HepG2 (cell line): Measurements from ENCODE around the gene VPS25. TPM values are rescaled to one million over a fixed set of nuclear protein-coding genes. Genes with fewer than 3 reads are reported as not detected.

Experiments used
- ARID4A ChIP-seq: sonication (generic); formaldehyde crosslinking; IDR thresholded peaks from 2 replicates; pipeline ENCODE4 v1.5.0; 2020; ENCODE audit warnings: mild to moderate bottlenecking, missing genetic modification reagents, borderline replicate concordance
- JUND ChIP-seq: sonication (generic); formaldehyde crosslinking; IDR thresholded peaks from 2 replicates; pipeline ENCODE4 v1.8.0; 2022; ENCODE audit warnings: mild to moderate bottlenecking, missing genetic modification reagents
- MEF2D ChIP-seq: sonication (generic); formaldehyde crosslinking; IDR thresholded peaks from 2 replicates; pipeline ENCODE4 v1.5.1; 2020; ENCODE audit warnings: mild to moderate bottlenecking, missing genetic modification reagents
- MYPOP ChIP-seq: sonication (generic); formaldehyde crosslinking; IDR thresholded peaks from 2 replicates; pipeline ENCODE4 v1.8.1; 2023; ENCODE audit warnings: mild to moderate bottlenecking, moderate library complexity, missing genetic modification reagents
- NR2F2 ChIP-seq: IDR thresholded peaks from 2 replicates; pipeline ENCODE4 v1.6.1; 2012; ENCODE audit warnings: low read depth, inconsistent platforms, borderline replicate concordance
- REXO4 ChIP-seq: sonication (generic); formaldehyde crosslinking; IDR thresholded peaks from 2 replicates; pipeline ENCODE4 v1.8.0; 2022; ENCODE audit warnings: missing genetic modification reagents, mild to moderate bottlenecking, borderline replicate concordance
- SRY ChIP-seq: sonication (generic); formaldehyde crosslinking; IDR thresholded peaks from 2 replicates; pipeline ENCODE4 v1.8.0; 2022; ENCODE audit warnings: mild to moderate bottlenecking, missing genetic modification reagents
- TBX3 ChIP-seq: fragments of 450-650 bp; IDR thresholded peaks from 2 replicates; pipeline ENCODE4 v1.6.1; 2017; ENCODE audit warnings: antibody characterized with exemption, mild to moderate bottlenecking, inconsistent platforms, borderline replicate concordance
- TP53 ChIP-seq: sonication (generic); formaldehyde crosslinking; conservative IDR thresholded peaks from 2 replicates; pipeline ENCODE4 v1.4.0; 2020; ENCODE audit warnings: missing genetic modification reagents
- ZFY ChIP-seq: sonication (generic); formaldehyde crosslinking; IDR thresholded peaks from 2 replicates; pipeline ENCODE4 v1.4.0; 2020; ENCODE audit warnings: missing genetic modification reagents
- ZNF180 ChIP-seq: sonication (generic); formaldehyde crosslinking; IDR thresholded peaks from 2 replicates; pipeline ENCODE4 v1.4.0; 2020; ENCODE audit warnings: low read depth, missing genetic modification reagents, borderline replicate concordance
- ZNF280D ChIP-seq: sonication (generic); formaldehyde crosslinking; IDR thresholded peaks from 2 replicates; pipeline ENCODE4 v1.5.1; 2020; ENCODE audit warnings: mild to moderate bottlenecking, missing genetic modification reagents
- ZNF567 ChIP-seq: sonication (generic); formaldehyde crosslinking; IDR thresholded peaks from 2 replicates; pipeline ENCODE4 v1.8.1; 2023; ENCODE audit warnings: mild to moderate bottlenecking, missing genetic modification reagents, borderline replicate concordance
- ZNF672 ChIP-seq: sonication (generic); formaldehyde crosslinking; IDR thresholded peaks from 2 replicates; pipeline ENCODE4 v1.8.1; 2022; ENCODE audit warnings: missing genetic modification reagents
- ZNF775 ChIP-seq: sonication (generic); formaldehyde crosslinking; IDR thresholded peaks from 2 replicates; pipeline ENCODE4 v1.4.0; 2020; ENCODE audit warnings: missing genetic modification reagents, mild to moderate bottlenecking, moderate library complexity, borderline replicate concordance
- polyA plus RNA-seq, 8 experiments: library from polyadenylated mRNA; depleted of rRNA in 3 of 8; stranded (reverse) in 7 of 8; unstranded in 1 of 8; fragments of >200 nt; fragmentation: Illumina TruSeq in 4 of 8; extraction: Trizol in 4 of 8; gene quantifications; 2 replicates each; pipeline versions ENCODE4 v1.2.1 to v1.2.3, GENCODE V29; 2011 to 2016; ENCODE audit warnings: low read depth in 4 of 8, missing spikeins in 1 of 8, mixed read lengths in 1 of 8; ENCODE audit not compliant: insufficient read depth in 1 of 8
- total RNA-seq, 5 experiments: library from RNA; depleted of rRNA; stranded (reverse); fragments of >200 nt; fragmentation: Illumina TruSeq; extraction: Trizol; gene quantifications; 2 replicates each; pipeline ENCODE4 v1.2.3, GENCODE V29; 2016; ENCODE audit warnings: low read depth in 1 of 5
- TF ChIP-seq, protein P1 (sequence below): sonication (generic); formaldehyde crosslinking; IDR thresholded peaks from 2 replicates; pipeline ENCODE4 v1.4.0; 2020; ENCODE audit warnings: mild to moderate bottlenecking, missing genetic modification reagents, borderline replicate concordance
- TF ChIP-seq, protein P2 (sequence below): fragments of 450-650 bp; IDR thresholded peaks from 2 replicates; pipeline ENCODE4 v1.6.1; 2017

VPS25 gene
- total and polyA plus RNA-seq, 2 of the 13 experiments (the other 11 are each of a cell fraction or from before 2014, with no cell fraction given), result 161 to 249 TPM

DNA sequence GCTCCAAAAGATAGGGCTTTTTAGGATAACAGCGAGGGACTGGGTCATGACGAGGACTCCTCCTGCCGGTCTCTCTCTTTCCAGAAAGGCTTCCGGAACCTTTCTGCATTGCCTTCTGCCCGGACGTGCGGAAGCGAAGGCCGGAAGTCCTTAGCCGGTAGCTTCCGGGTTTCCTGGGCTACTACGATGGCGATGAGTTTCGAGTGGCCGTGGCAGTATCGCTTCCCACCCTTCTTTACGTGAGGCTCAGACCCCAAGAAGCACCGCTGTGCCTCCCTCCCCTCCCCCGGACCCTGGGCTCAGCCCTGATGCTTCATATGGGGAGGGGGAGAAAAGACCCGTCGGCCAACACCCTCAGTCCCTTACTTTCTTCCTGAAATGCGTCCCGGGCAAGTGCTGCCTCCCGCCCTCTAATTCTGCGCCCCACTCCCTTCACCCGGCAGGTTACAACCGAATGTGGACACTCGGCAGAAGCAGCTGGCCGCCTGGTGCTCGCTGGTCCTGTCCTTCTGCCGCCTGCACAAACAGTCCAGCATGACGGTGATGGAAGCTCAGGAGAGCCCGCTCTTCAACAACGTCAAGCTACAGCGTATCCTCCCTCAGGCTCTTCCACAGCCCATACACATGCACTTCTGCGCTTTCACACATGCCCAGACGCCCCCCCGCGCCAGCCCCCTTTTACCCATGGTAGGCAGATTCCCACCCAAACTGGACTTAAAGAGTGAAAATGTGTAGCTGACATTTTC lies at the start of gene VPS25 (continued):
- TF ChIP-seq TBX3, result no peak
- peak; percentile 81; the same call in 1 of the 2 replicates for TF ChIP-seq MEF2D (CRISPR knock-in tag)
- TF ChIP-seq REXO4 (CRISPR knock-in tag), result no peak
- TF ChIP-seq, protein P1, sequence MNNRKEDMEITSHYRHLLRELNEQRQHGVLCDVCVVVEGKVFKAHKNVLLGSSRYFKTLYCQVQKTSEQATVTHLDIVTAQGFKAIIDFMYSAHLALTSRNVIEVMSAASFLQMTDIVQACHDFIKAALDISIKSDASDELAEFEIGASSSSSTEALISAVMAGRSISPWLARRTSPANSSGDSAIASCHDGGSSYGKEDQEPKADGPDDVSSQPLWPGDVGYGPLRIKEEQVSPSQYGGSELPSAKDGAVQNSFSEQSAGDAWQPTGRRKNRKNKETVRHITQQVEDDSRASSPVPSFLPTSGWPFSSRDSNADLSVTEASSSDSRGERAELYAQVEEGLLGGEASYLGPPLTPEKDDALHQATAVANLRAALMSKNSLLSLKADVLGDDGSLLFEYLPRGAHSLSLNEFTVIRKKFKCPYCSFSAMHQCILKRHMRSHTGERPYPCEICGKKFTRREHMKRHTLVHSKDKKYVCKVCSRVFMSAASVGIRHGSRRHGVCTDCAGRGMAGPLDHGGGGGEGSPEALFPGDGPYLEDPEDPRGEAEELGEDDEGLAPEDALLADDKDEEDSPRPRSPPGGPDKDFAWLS (CRISPR knock-in tag), result no peak; the same call in 1 of the 2 replicates
- TF ChIP-seq SRY (CRISPR knock-in tag), result peak; percentile 79; the same call in 1 of the 2 replicates
- TF ChIP-seq ZFY, result peak; percentile 79
- peak; percentile 62; the same call in 1 of the 2 replicates for TF ChIP-seq JUND (CRISPR knock-in tag)
- TF ChIP-seq, protein P2, sequence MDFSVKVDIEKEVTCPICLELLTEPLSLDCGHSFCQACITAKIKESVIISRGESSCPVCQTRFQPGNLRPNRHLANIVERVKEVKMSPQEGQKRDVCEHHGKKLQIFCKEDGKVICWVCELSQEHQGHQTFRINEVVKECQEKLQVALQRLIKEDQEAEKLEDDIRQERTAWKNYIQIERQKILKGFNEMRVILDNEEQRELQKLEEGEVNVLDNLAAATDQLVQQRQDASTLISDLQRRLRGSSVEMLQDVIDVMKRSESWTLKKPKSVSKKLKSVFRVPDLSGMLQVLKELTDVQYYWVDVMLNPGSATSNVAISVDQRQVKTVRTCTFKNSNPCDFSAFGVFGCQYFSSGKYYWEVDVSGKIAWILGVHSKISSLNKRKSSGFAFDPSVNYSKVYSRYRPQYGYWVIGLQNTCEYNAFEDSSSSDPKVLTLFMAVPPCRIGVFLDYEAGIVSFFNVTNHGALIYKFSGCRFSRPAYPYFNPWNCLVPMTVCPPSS, result no peak
- no peak; the same call in 1 of the 2 replicates for TF ChIP-seq ZNF567 (CRISPR knock-in tag)
- TF ChIP-seq ARID4A (CRISPR knock-in tag), result peak; percentile 95
- no peak for TF ChIP-seq ZNF280D (CRISPR knock-in tag)
- TF ChIP-seq ZNF180, result no peak
- TF ChIP-seq NR2F2, result peak; percentile 64; the same call in 1 of the 2 replicates
- no peak for TF ChIP-seq MYPOP (CRISPR knock-in tag)
- no peak for TF ChIP-seq ZNF672
- no peak for TF ChIP-seq ZNF775 (CRISPR knock-in tag)
- TF ChIP-seq TP53, result peak; percentile 82; the same call in 1 of the 2 replicates
